Hepatocyte (in vitro differentiated cells): ENCODE results near the gene DEXI. TPM values are rescaled to one million over a fixed set of nuclear protein-coding genes. Genes with fewer than 3 reads are reported as not detected.

Experiments used
- DNase-seq: peaks from one replicate; pipeline ENCODE4 v3.0.0-alpha.2; 2016; ENCODE audit warnings: low spot score
- H2AFZ ChIP-seq: fragments of 200-600 bp; sonication (generic); 2 replicates; pipeline ENCODE4 v1.6.0; 2016; ENCODE audit warnings: antibody characterized with exemption, mild to moderate bottlenecking
- H3K27ac ChIP-seq: fragments of 200-600 bp; sonication (generic); 2 replicates; pipeline ENCODE4 v1.5.1; 2016; ENCODE audit warnings: mild to moderate bottlenecking
- H3K27me3 ChIP-seq: fragments of 200-600 bp; sonication (generic); 2 replicates; pipeline ENCODE4 v1.6.1; 2016
- H3K36me3 ChIP-seq: fragments of 200-600 bp; sonication (generic); replicated peaks from 2 replicates; pipeline ENCODE4 v1.5.1; 2016; ENCODE audit warnings: low read depth; ENCODE audit not compliant: insufficient read depth
- H3K4me1 ChIP-seq: fragments of 200-600 bp; sonication (generic); 2 replicates; pipeline ENCODE4 v1.5.1; 2016; ENCODE audit warnings: mild to moderate bottlenecking, moderate library complexity; ENCODE audit not compliant: insufficient read depth
- H3K4me2 ChIP-seq: fragments of 200-600 bp; sonication (generic); 2 replicates; pipeline ENCODE4 v1.6.0; 2016
- H3K4me3 ChIP-seq: fragments of 200-600 bp; sonication (generic); 2 replicates; pipeline ENCODE4 v1.5.1; 2016; ENCODE audit warnings: mild to moderate bottlenecking
- H3K79me2 ChIP-seq: fragments of 200-600 bp; sonication (generic); 2 replicates; pipeline ENCODE4 v1.6.0; 2017; ENCODE audit warnings: mild to moderate bottlenecking
- H3K9me2 ChIP-seq: fragments of 200-600 bp; sonication (generic); replicated peaks from 2 replicates; pipeline ENCODE4 v1.6.0; 2017; ENCODE audit warnings: mild to moderate bottlenecking; ENCODE audit not compliant: insufficient read depth
- H3K9me3 ChIP-seq: fragments of 200-600 bp; sonication (generic); 2 replicates; pipeline ENCODE4 v1.5.1; 2016; ENCODE audit warnings: low read depth, mild to moderate bottlenecking
- H4K20me1 ChIP-seq: fragments of 200-600 bp; sonication (generic); 2 replicates; pipeline ENCODE4 v1.6.0; 2016; ENCODE audit warnings: mild to moderate bottlenecking; ENCODE audit not compliant: insufficient read depth, poor library complexity, severe bottlenecking
- CTCF ChIP-seq: fragments of 200-600 bp; sonication (generic); IDR thresholded peaks from 2 replicates; pipeline ENCODE4 v1.5.1; 2016; ENCODE audit warnings: antibody characterized with exemption, mild to moderate bottlenecking; ENCODE audit not compliant: poor library complexity
- EZH2 ChIP-seq: fragments of 200-600 bp; sonication (generic); IDR thresholded peaks from 2 replicates; pipeline ENCODE4 v1.6.1; 2016; ENCODE audit warnings: antibody characterized with exemption, mild to moderate bottlenecking, borderline replicate concordance
- EZH2phosphoT487 ChIP-seq: fragments of 200-600 bp; sonication (generic); IDR thresholded peaks from one replicate; pipeline ENCODE4 v1.6.1; 2018; ENCODE audit warnings: antibody characterized with exemption, mild to moderate bottlenecking, low read depth, moderate library complexity; ENCODE audit not compliant: unreplicated experiment, severe bottlenecking
- WGBS: methylation state at CpG from one replicate; pipeline ENCODE4 v1.1.6; 2016; ENCODE audit warnings: low lambda C conversion rate; ENCODE audit errors: missing lambda C conversion rate; 5-methylcytosine and 5-hydroxymethylcytosine counted together
- polyA plus RNA-seq: library from polyadenylated mRNA; unstranded; fragments of >200 nt; fragmentation: Nextera tagmentation; extraction: Ambion mirVana; gene quantifications from 2 replicates; pipeline ENCODE4 v1.2.1, GENCODE V29; 2016
- total RNA-seq: library from RNA; depleted of rRNA; stranded (reverse); fragments of >200 nt; gene quantifications from 2 replicates; pipeline ENCODE4 v1.2.3, GENCODE V29; 2014

The DEXI gene
- total and polyA plus RNA-seq, 2 experiments from 2014 or later = 51.6 to 82.4 TPM

- WGBS = 72% methylated on average over 19 of the region's 19 CpGs
- H3K9me2 ChIP-seq = no peaks in the 10 kb centered on the region
- DNase-seq = peak; percentile 33
- peaks cover 14% of the 10 kb centered on the region for H3K4me1 ChIP-seq
- H3K4me3 ChIP-seq = no peak overlapping the region
- TF ChIP-seq CTCF (no peak), EZH2phosphoT487 (no peak), EZH2 (no peak)
- H3K9me3 ChIP-seq = no peaks in the 10 kb centered on the region
- no peaks in the 10 kb centered on the region for H3K27me3 ChIP-seq
- H3K36me3 ChIP-seq = no peaks in the 10 kb centered on the region
- no peaks in the 10 kb centered on the region for H3K79me2 ChIP-seq
- H2AFZ ChIP-seq = no peak overlapping the region
- no peaks in the 10 kb centered on the region for H4K20me1 ChIP-seq
- peak overlapping the region; percentile 79 for H3K27ac ChIP-seq
- H3K4me2 ChIP-seq = no peak overlapping the region
These were observed 37.7 kb upstream of the DEXI start for GRCh38 chr16:10979717-10980601.

GRCh38 chr16:10978871-10979446, 36.7 kb upstream of the DEXI start:
- Histone ChIP-seq H3K36me3 (no peaks in the 10 kb centered on the region), H3K79me2 (no peaks in the 10 kb centered on the region), H3K27ac (peak overlapping the region; percentile 71)

GRCh38 chr16:10978124-10978523, 35.9 kb upstream of the DEXI start:
- TF ChIP-seq EZH2 = no peak
- TF ChIP-seq CTCF = no peak
- TF ChIP-seq EZH2phosphoT487 = no peak
- no peaks in the 10 kb centered on the region for H3K27me3 ChIP-seq
- peaks cover 14% of the 10 kb centered on the region for H3K4me1 ChIP-seq
- H3K9me2 ChIP-seq = no peaks in the 10 kb centered on the region
- no peaks in the 10 kb centered on the region for H3K36me3 ChIP-seq
- DNase-seq = no peak
- H2AFZ ChIP-seq = no peak overlapping the region
- whole genome bisulfite sequencing = 79% methylated on average over 6 of the region's 6 CpGs
- no peaks in the 10 kb centered on the region for H4K20me1 ChIP-seq
- peak overlapping the region; percentile 71 for H3K27ac ChIP-seq
- no peaks in the 10 kb centered on the region for H3K79me2 ChIP-seq
- H3K4me3 ChIP-seq = no peak overlapping the region
- H3K4me2 ChIP-seq = no peak overlapping the region
- no peaks in the 10 kb centered on the region for H3K9me3 ChIP-seq

More at GRCh38 chr16:10978871-10979446, 36.7 kb upstream of the DEXI start:
- no peaks in the 10 kb centered on the region for H4K20me1 ChIP-seq
- TF ChIP-seq CTCF (no peak), EZH2 (no peak), EZH2phosphoT487 (no peak)
- H2AFZ ChIP-seq = no peak overlapping the region
- no peak for DNase-seq
- H3K9me3 ChIP-seq = no peaks in the 10 kb centered on the region
- H3K4me1 ChIP-seq = peaks cover 14% of the 10 kb centered on the region
- 78% methylated on average over 14 of the region's 14 CpGs for WGBS
- no peaks in the 10 kb centered on the region for H3K9me2 ChIP-seq
- no peak overlapping the region for H3K4me2 ChIP-seq
- H3K27me3 ChIP-seq = no peaks in the 10 kb centered on the region
- no peak overlapping the region for H3K4me3 ChIP-seq
